BE2C (cell line): ENCODE data around the gene CUEDC1.

Experiments
- DNase-seq: peaks from one replicate; pipeline ENCODE4 v3.0.0-alpha.2; 2020
- H3K27me3 ChIP-seq: fragments of 250-450 bp; sonication (Bioruptor Pico); 2 replicates; pipeline ENCODE4 v1.5.1; 2020; ENCODE audit warnings: mild to moderate bottlenecking
- H3K36me3 ChIP-seq: fragments of 250-450 bp; sonication (Bioruptor Pico); 2 replicates; pipeline ENCODE4 v1.5.1; 2020; ENCODE audit warnings: mild to moderate bottlenecking
- H3K4me1 ChIP-seq: fragments of 250-450 bp; sonication (Bioruptor Pico); 2 replicates; pipeline ENCODE4 v1.5.1; 2020
- H3K4me3 ChIP-seq: 2 replicates; pipeline ENCODE4 v1.5.1; 2011; ENCODE audit warnings: low read depth, low read length
- H3K9me3 ChIP-seq: fragments of 250-450 bp; sonication (Bioruptor Pico); 2 replicates; pipeline ENCODE4 v1.5.1; 2020
- CTCF ChIP-seq: IDR thresholded peaks from 2 replicates; pipeline ENCODE4 v1.5.1; 2012; ENCODE audit warnings: mild to moderate bottlenecking, low read depth, low read length

The CUEDC1 gene

GRCh38 chr17:57900991-57901743 lies 54.0 kb downstream of the CUEDC1 start:
- H3K4me3 ChIP-seq = no peak overlapping the region
- TF ChIP-seq CTCF = no peak
- no peaks in the 10 kb centered on the region for H3K9me3 ChIP-seq
- DNase-seq = no peak
- no peaks in the 10 kb centered on the region for H3K36me3 ChIP-seq
- no peaks in the 10 kb centered on the region for H3K27me3 ChIP-seq
- no peaks in the 10 kb centered on the region; the same call in 1 of the 2 replicates for H3K4me1 ChIP-seq

GRCh38 chr17:57899822-57900221 lies 55.4 kb downstream of the CUEDC1 start:
- Histone ChIP-seq H3K36me3 (no peaks in the 10 kb centered on the region), H3K27me3 (no peaks in the 10 kb centered on the region), H3K4me3 (no peak overlapping the region), H3K9me3 (no peaks in the 10 kb centered on the region), H3K4me1 (no peaks in the 10 kb centered on the region; the same call in 1 of the 2 replicates)
- no peak for TF ChIP-seq CTCF
- DNase-seq = no peak

GRCh38 chr17:57899391-57899790 lies 55.8 kb downstream of the CUEDC1 start:
- H3K4me3 ChIP-seq = no peak overlapping the region
- no peaks in the 10 kb centered on the region for H3K36me3 ChIP-seq
- H3K27me3 ChIP-seq = no peaks in the 10 kb centered on the region
- H3K9me3 ChIP-seq = no peaks in the 10 kb centered on the region
- DNase-seq = no peak
- TF ChIP-seq CTCF = no peak
- H3K4me1 ChIP-seq = no peaks in the 10 kb centered on the region

- Histone ChIP-seq H3K4me1 (no peaks in the 10 kb centered on the region), H3K27me3 (no peaks in the 10 kb centered on the region), H3K9me3 (no peaks in the 10 kb centered on the region), H3K4me3 (no peak overlapping the region), H3K36me3 (no peaks in the 10 kb centered on the region)
- no peak for DNase-seq
- no peak for TF ChIP-seq CTCF
Observed at GRCh38 chr17:57898487-57899311, 56.5 kb downstream of the CUEDC1 start.

- no peaks in the 10 kb centered on the region for H3K36me3 ChIP-seq
- no peak overlapping the region for H3K4me3 ChIP-seq
- no peaks in the 10 kb centered on the region for H3K9me3 ChIP-seq
- peaks cover 4% of the 10 kb centered on the region for H3K4me1 ChIP-seq
- H3K27me3 ChIP-seq = no peaks in the 10 kb centered on the region
- TF ChIP-seq CTCF = no peak
- no peak for DNase-seq
Observed at GRCh38 chr17:57895382-57896060, 59.7 kb downstream of the CUEDC1 start.
